Activated CD8-positive, alpha-beta memory T cell treated with anti-CD3 and anti-CD28 coated beads, Interleukin-2, amount 50 U/mL, for 1 hour (primary cell): ENCODE results near the gene OSBPL3.

Experiments used
- DNase-seq: peaks from one replicate; pipeline ENCODE4 v3.0.0-alpha.2; 2020; ENCODE audit errors: extremely low read depth

The OSBPL3 gene

DNA sequence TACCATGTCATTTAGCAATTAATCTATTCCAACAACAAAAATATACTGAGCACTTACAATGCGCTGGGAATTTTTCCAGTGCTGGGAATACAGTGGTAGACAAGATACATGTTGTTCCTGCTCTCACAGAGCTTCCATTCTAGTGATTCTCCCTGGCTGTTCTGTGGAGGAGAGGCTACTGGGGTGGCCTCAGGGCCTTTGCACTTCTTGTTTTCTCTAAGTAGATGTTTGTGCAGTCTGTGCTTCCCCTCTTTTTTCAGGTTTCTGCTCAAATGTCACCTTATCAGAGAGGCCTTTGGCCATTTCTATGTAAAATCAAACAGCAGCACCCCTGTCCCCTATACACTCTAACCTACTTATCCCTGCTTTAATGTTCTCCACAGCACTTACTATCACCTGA, 24.7 kb downstream of the OSBPL3 start:
- DNase-seq, result no peak

- no peak for DNase-seq
Measured at GRCh38 chr7:24952464-24952863, 27.5 kb downstream of the OSBPL3 start.

DNA sequence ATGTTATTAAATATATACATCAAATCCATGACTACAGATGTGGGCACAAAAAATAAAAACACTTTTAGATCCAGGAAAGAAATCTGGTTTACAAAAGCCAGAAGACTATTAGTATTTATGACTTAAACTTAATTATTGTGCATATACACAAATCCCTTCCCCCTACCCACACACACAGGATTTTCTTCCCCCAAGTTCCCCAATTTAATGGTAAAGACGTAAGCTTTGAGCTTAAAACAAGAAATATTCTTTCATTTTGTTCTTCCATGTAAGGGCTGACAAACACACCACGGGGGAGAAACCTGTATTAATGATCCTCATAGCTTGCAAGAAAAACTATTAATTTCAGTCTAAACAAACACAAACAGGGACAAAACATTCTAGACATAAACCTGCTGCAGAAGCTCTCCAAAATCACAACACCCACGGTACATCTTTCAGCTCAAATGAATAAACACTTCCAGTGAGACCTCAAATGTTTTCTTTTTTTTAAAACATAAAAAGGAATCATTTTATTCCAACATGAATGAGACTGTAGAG, 28.5 kb downstream of the OSBPL3 start:
- no peak for DNase-seq

DNA sequence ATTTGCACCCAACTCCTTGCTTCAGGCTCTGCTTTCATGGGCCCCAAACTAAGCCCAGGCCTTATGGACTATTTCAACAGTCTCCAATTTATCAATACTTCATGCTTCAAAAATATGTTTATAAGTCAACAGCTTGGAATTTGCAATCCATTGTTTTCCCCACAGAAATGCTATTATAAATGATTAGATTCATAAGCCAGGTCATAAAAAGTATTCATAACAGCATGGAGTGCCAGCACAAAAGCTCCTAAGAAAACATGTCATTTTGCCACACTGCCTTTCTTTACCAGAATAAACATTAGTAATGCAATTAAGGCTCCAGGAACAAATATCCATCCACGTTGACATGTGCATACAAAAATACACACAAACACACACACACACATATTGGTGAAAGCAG, 30.1 kb downstream of the OSBPL3 start:
- DNase-seq, result no peak

DNA sequence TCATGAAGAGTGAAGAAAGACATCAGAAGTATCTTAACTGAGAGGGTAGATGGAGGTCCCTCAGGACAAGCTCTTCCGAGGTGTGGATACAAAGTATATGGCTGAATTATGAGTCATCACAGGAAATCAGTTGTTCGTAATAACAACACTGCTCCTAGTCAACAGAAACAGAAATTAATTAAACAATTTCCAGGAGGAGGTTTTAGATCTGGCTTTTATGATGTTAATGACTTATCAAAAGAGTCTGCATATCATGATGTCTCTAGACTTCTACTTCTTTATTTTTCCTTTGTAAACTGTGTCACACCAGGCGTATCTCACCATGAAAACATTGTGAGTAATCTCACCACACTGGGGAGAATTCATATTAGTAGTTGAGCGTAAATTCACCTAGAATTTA, 31.2 kb downstream of the OSBPL3 start:
- DNase-seq, result no peak

GRCh38 chr7:24946467-24946866, 33.5 kb downstream of the OSBPL3 start:
- no peak for DNase-seq

- DNase-seq, result no peak
Measured at GRCh38 chr7:24945899-24946298, 34.1 kb downstream of the OSBPL3 start.

DNA sequence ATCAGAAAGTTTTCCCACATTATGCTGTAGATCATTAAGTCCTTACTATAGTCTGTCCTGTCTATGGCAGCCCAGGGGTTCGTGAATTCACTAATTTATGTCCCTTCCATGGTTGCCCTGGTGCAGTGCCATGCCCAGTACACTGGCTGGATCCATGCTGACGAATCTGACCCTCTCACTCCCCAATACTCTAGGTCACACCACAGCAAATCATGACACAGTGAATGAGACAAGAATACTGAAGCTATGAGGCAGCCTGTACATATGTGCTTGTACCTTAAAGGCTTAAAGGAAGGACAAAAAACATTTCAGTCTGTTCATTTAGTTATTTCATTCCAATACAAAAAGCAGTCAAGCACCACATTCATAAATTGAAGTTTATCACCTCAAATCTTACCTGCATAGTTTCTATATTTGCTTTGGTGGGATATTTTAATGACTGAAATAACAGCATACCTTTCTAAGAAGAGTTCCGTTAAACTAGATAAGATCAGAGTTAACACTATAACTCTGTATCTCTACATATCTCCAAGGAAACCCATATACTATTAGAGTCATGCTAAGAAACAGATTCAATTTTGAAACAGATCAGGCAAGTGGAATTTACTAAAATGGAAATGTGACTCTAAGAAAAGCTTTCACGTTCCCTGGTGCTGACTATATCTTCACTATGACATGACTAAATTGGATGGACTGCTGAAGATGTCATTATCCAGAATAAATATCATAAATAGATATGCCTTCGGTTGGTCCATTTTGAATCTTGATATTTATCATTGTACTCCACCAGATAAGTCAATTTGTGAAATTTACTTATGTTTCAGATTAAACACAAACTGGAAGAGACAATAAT, 36.7 kb downstream of the OSBPL3 start:
- DNase-seq, result no peak

GRCh38 chr7:24942226-24942625, 37.8 kb downstream of the OSBPL3 start:
- DNase-seq, result no peak

DNA sequence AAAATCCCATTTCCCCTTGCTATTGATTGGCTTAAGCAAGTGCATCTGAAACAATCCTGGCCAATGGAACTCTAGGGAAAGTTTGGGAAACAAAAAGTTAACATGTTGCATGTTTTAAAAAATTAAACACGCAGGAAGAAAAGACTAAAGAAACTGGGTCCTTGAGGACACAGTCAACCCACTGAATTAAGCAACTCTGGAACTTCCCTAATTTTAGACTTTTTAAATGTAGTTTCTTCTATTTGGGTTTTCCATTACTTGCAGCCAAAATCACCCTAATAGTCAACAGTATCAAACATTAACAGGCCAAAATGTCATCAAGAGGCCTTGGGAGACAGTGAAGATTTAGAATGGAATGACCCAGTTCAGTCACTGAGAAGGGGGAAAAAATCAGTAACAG, 40.6 kb downstream of the OSBPL3 start:
- DNase-seq, result no peak

- DNase-seq, result no peak
Measured at GRCh38 chr7:24936121-24936824, 43.7 kb downstream of the OSBPL3 start.

DNA sequence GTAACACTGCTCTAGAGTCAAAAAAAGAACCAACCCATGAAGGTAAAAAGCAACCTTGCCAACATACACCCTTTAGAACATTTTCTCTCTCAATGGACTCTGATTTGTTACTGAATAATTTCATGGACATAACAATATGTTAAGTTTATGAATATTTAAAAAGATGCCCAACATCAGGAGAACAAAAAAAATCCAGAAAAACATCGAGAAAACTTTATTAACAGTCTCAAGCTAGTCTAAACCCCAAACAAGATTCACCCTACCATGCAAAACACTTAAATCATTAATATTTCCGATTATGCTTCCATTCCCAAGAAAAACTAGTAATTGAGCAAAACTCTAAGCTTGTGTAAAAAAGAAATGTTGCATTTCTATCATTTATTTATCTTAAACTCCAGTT, 46.7 kb downstream of the OSBPL3 start:
- no peak for DNase-seq

DNA sequence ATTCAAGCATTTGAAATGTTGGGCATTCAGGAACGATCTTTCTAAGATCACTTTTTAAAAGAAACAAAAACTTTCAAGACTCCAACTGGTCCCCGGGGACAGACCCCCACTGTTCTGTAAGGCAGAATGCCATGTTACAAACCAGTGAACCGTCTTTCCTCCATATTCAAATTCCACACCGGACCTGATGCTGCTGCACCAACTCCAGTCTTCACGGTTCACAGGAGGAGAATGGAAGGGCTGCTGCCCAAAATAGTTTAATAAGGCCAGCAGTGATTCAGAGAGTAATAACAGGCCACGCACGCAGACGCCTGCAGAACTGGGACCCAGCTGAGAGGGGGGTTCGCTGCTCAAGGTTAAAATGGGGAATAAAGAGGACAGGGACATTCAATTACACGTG, 47.2 kb downstream of the OSBPL3 start:
- DNase-seq, result no peak

- DNase-seq, result no peak
Measured at GRCh38 chr7:24932389-24932788, 47.6 kb downstream of the OSBPL3 start.

DNA sequence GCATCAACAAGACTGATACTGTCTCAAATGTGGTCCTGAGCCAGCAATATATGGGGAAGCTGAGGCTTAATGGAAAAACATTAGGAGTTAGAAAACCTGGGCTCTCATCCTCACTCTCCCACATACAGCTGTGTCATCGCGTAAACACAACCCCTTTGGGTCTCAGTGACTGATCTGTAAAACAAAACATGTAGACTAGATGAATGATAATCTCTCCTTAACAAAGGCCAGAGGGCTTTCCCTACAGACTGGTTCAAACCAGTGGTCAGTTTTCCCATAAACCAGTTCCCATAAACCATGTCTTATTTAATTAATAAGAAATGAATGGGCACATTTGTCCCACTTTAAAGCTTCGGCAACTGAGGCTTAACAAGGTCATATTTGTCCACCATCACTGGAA, 48.1 kb downstream of the OSBPL3 start:
- DNase-seq, result no peak

DNA sequence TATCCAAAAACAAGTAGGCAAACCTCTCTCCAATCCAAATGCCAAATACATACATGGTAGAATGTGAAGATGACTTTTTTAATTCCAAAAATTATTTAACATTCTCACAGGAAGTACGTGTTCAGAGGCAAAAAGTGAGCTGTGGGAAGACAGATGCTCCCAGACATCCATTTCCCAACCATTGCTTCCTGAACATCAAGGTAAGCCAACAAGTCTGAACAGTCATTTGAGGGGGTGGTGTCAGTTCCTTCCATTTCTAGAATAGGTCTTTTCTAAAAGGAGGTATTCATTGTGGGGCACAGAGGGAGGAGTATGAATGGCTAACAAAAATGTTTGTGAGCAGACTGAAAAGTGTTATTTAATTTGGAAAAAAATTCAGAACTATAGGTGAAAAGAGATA, 49.1 kb downstream of the OSBPL3 start:
- no peak for DNase-seq

- no peak for DNase-seq
Measured at GRCh38 chr7:24926623-24927524, 53.1 kb downstream of the OSBPL3 start.

- no peak for DNase-seq
Measured at GRCh38 chr7:24924375-24924774, 55.6 kb downstream of the OSBPL3 start.

- DNase-seq, result no peak
Measured at GRCh38 chr7:24923172-24923865, 56.7 kb downstream of the OSBPL3 start.

DNA sequence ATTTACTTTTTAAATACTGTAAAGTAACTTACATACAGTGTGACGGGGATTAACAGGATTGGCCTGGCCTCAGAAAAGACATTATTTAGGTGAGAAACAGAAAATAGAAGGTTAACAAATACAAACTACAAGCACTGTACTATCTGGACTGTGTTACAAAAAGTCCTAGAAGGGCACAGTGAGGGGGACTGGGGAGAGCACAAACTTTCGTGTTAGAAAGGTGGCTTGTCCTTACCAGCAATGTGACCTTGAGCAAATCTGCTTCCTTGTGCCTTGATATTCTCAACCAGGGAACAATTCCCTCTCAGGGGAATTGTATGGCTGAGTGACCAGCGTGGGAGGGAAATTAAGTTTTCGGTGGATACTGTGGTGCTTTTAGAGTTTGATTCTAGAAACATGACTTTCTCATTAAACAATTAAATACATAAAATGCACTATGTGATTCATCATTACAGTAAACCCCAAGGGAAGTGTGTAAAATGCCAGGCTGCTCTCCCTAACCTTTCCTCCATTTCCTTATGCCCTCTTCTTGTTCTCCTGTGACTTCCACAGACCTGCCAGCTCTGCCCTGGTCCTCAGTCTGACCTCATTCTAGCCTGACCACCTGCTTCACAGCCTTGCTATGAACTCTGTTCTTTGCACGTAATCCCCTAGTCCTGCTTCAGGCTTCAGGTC, 57.7 kb downstream of the OSBPL3 start:
- DNase-seq, result no peak

GRCh38 chr7:24921362-24921679, 58.7 kb downstream of the OSBPL3 start:
- DNase-seq, result no peak
